K562 (cell line): Measurements from ENCODE around the gene MIB2. TPM values are rescaled to one million over a fixed set of nuclear protein-coding genes. Genes with fewer than 3 reads are reported as not detected.

ENCODE experiments used
- ARNT ChIP-seq, 2 experiments: fragments of 450-650 bp; IDR thresholded peaks; 2 replicates each; pipeline ENCODE4 v1.6.1; 2016; ENCODE audit warnings: mild to moderate bottlenecking in 1 of 2
- ATF6 ChIP-seq: sonication (generic); formaldehyde crosslinking; IDR thresholded peaks from 2 replicates; pipeline ENCODE4 v1.4.0; 2020; ENCODE audit warnings: mild to moderate bottlenecking, missing genetic modification reagents
- ELF2 ChIP-seq: fragments of 250-450 bp; sonication (Bioruptor Pico); IDR thresholded peaks from 2 replicates; pipeline ENCODE4 v1.5.0; 2021; ENCODE audit warnings: mild to moderate bottlenecking
- ETS1 ChIP-seq: conservative IDR thresholded peaks from 2 replicates; pipeline ENCODE4 v1.6.1; 2011; ENCODE audit warnings: low read depth, mild to moderate bottlenecking, low read length; ENCODE audit not compliant: control insufficient read depth
- FOXJ3 ChIP-seq: sonication (generic); formaldehyde crosslinking; IDR thresholded peaks from 2 replicates; pipeline ENCODE4 v1.4.0; 2020; ENCODE audit warnings: mild to moderate bottlenecking, missing genetic modification reagents
- FUS ChIP-seq: fragments of 200-400 bp; formaldehyde crosslinking; optimal IDR thresholded peaks from 2 replicates; pipeline ENCODE3; 2017; ENCODE audit warnings: low read depth, low read length
- GABPB2 ChIP-seq: fragments of 250-450 bp; sonication (Bioruptor Pico); conservative IDR thresholded peaks from 2 replicates; pipeline ENCODE4 v1.5.1; 2021; ENCODE audit warnings: mild to moderate bottlenecking
- NFYB ChIP-seq: IDR thresholded peaks from 2 replicates; pipeline ENCODE4 v1.6.1; 2011; ENCODE audit warnings: mild to moderate bottlenecking, moderate library complexity; ENCODE audit not compliant: insufficient read length; ENCODE audit errors: extremely low read depth
- SNAPC5 ChIP-seq: fragments of 250-450 bp; sonication (Bioruptor Pico); IDR thresholded peaks from 2 replicates; pipeline ENCODE4 v1.8.0; 2021; ENCODE audit warnings: moderate library complexity, mild to moderate bottlenecking, inconsistent platforms
- SRSF1 ChIP-seq: fragments of 200-400 bp; formaldehyde crosslinking; IDR thresholded peaks from 2 replicates; pipeline ENCODE4 v1.6.1; 2017; ENCODE audit warnings: mild to moderate bottlenecking, low read depth, low read length, moderate library complexity
- TBL1XR1 ChIP-seq, 2 experiments: IDR thresholded peaks; 2 replicates each; pipeline ENCODE4 v1.6.1; 2012; ENCODE audit warnings: improper control_type of control experiment in 2 of 2, low read length in 2 of 2, mild to moderate bottlenecking in 1 of 2
- TCF7L2 ChIP-seq: fragments of 150-350 bp; IDR thresholded peaks from 2 replicates; pipeline ENCODE4 v1.6.1; 2016; ENCODE audit warnings: low read depth, mild to moderate bottlenecking, low read length, moderate library complexity
- XRCC5 ChIP-seq: fragments of 200-400 bp; formaldehyde crosslinking; IDR thresholded peaks from 2 replicates; pipeline ENCODE4 v1.6.1; 2017; ENCODE audit warnings: low read depth, mild to moderate bottlenecking, low read length
- ZBTB49 ChIP-seq: sonication (generic); formaldehyde crosslinking; IDR thresholded peaks from 2 replicates; pipeline ENCODE4 v1.8.0; 2022; ENCODE audit warnings: missing genetic modification reagents, mild to moderate bottlenecking, borderline replicate concordance
- ZNF143 ChIP-seq: sonication (generic); formaldehyde crosslinking; IDR thresholded peaks from 2 replicates; pipeline ENCODE4 v1.9.0; 2022; ENCODE audit warnings: mild to moderate bottlenecking, missing genetic modification reagents
- ZNF146 ChIP-seq: IDR thresholded peaks from one replicate; pipeline ENCODE4 v1.6.1; 2018; ENCODE audit warnings: missing compliant biosample characterization; ENCODE audit not compliant: unreplicated experiment
- ZNF165 ChIP-seq: fragments of 250-450 bp; sonication (Bioruptor Pico); IDR thresholded peaks from 2 replicates; pipeline ENCODE4 v1.4.0; 2020; ENCODE audit warnings: borderline replicate concordance
- ZNF175 ChIP-seq: fragments of 200-800 bp; sonication (Bioruptor generic); IDR thresholded peaks from 2 replicates; pipeline ENCODE4 v1.6.1; 2016; ENCODE audit warnings: low read depth, mild to moderate bottlenecking, missing genetic modification characterization, missing compliant biosample characterization
- ZNF431 ChIP-seq: sonication (generic); formaldehyde crosslinking; IDR thresholded peaks from 2 replicates; pipeline ENCODE4 v1.8.0; 2022; ENCODE audit warnings: mild to moderate bottlenecking, missing genetic modification reagents
- ZNF444 ChIP-seq: fragments of 250-450 bp; sonication (Bioruptor Pico); IDR thresholded peaks from 2 replicates; pipeline ENCODE4 v1.4.0; 2020; ENCODE audit warnings: mild to moderate bottlenecking, moderate library complexity
- ZNF586 ChIP-seq: fragments of 450-650 bp; formaldehyde crosslinking; conservative IDR thresholded peaks from 2 replicates; pipeline ENCODE4 v1.4.0; 2020; ENCODE audit warnings: mild to moderate bottlenecking, moderate library complexity
- polyA plus RNA-seq, 8 experiments: library from polyadenylated mRNA; depleted of rRNA in 4 of 8; stranded (reverse) in 5 of 8; unstranded in 3 of 8; fragments of >200 nt; fragmentation: Nextera tagmentation in 2 of 8; fragmentation: Illumina TruSeq in 1 of 8; extraction: Ambion mirVana in 2 of 8; extraction: Trizol in 1 of 8; gene quantifications; 2 replicates each; pipeline versions ENCODE4 v1.2.1 to v1.2.3, GENCODE V29; 2011 to 2014; ENCODE audit warnings: inconsistent platforms in 1 of 8, missing spikeins in 1 of 8
- total RNA-seq, 7 experiments: library from RNA; depleted of rRNA in 6 of 7; stranded (reverse); fragments of >200 nt in 6 of 7; fragmentation: Illumina TruSeq in 2 of 7; extraction: Trizol in 2 of 7; gene quantifications; 2 replicates each; pipeline versions ENCODE4 v1.2.1 to v1.2.3, GENCODE V29; 2011 to 2021; ENCODE audit warnings: low replicate concordance in 1 of 7

MIB2 gene
- total and polyA plus RNA-seq, 9 of the 15 experiments (the other 6 are each of a cell fraction or from before 2014, with no cell fraction given): 0.04 to 17.0 (median 4.9) TPM; not detected in 1

- TF ChIP-seq ARNT (IDR thresholded peaks at IDR 0.05): no peak
- TF ChIP-seq ELF2 (CRISPR knock-in tag): 0 out of 2 replicates have a peak, but pooled peaks have one; percentile 56
- TF ChIP-seq ZNF444 (CRISPR knock-in tag): 0 out of 2 replicates have a peak, but pooled peaks have one; percentile 11
- no peak for TF ChIP-seq TBL1XR1 (IDR thresholded peaks at IDR 0.05; ENCODE audit: low read length in 2 of 2)
- no peak for TF ChIP-seq ZNF175
- TF ChIP-seq SRSF1: peak; percentile 88
- no peak; the same call in 1 of the 2 replicates for TF ChIP-seq ZNF143
- peak; percentile 89; the same call in 1 of the 2 replicates for TF ChIP-seq ETS1
- TF ChIP-seq TCF7L2: no peak
- no peak for TF ChIP-seq NFYB
- TF ChIP-seq SNAPC5: no peak
- TF ChIP-seq GABPB2: 0 out of 2 replicates have a peak, but pooled peaks have one; percentile 40
- no peak for TF ChIP-seq ZNF165
- no peak; the same call in 1 of the 2 replicates for TF ChIP-seq ZNF431 (CRISPR knock-in tag)
- no peak for TF ChIP-seq FOXJ3
- TF ChIP-seq FUS: peak; percentile 32
- TF ChIP-seq XRCC5: no peak
- TF ChIP-seq ZNF586 (CRISPR knock-in tag): no peak
- TF ChIP-seq ZNF146 (CRISPR knock-in tag): peak; percentile 17
- TF ChIP-seq ZBTB49 (CRISPR knock-in tag): 0 out of 2 replicates have a peak, but pooled peaks have one; percentile 46
- TF ChIP-seq ATF6: no peak; the same call in 1 of the 2 replicates
These were observed 41.2 kb upstream of the MIB2 start (continued) for GRCh38 chr1:1573843-1574720.
